Activated T-cell treated with anti-CD3 and anti-CD28 coated beads, Interleukin-2, amount 50 U/mL, for 24 hours (primary cell): ENCODE results near the gene MYZAP.
A peak's percentile ranks its signal among the peaks of the same experiment; 100 is the strongest.

Experiments
- DNase-seq: peaks from one replicate; pipeline ENCODE4 v3.0.0-alpha.2; 2020
- H3K27ac Mint-ChIP-seq: 2 replicates; pipeline ENCODE4 v1.8.0; 2020; ENCODE audit warnings: mild to moderate bottlenecking, mixed read lengths
- H3K27me3 Mint-ChIP-seq: 2 replicates; pipeline ENCODE4 v1.8.0; 2020; ENCODE audit warnings: mixed read lengths
- H3K36me3 Mint-ChIP-seq: 2 replicates; pipeline ENCODE4 v1.8.0; 2020; ENCODE audit warnings: low read depth, mixed read lengths
- H3K4me1 Mint-ChIP-seq: 2 replicates; pipeline ENCODE4 v1.8.0; 2020; ENCODE audit warnings: low read depth, mixed read lengths
- H3K4me3 Mint-ChIP-seq: 2 replicates; pipeline ENCODE4 v1.8.0; 2020; ENCODE audit warnings: mild to moderate bottlenecking, moderate library complexity, mixed read lengths
- H3K9me3 Mint-ChIP-seq: 2 replicates; pipeline ENCODE4 v1.8.0; 2020; ENCODE audit warnings: mixed read lengths

Gene MYZAP

GRCh38 chr15:57708047-57708446, 116.3 kb downstream of the MYZAP start:
- Mint-ChIP-seq H3K4me1 (peaks cover 79% of the 10 kb centered on the region), H3K27me3 (no peaks in the 10 kb centered on the region), H3K36me3 (peaks cover 61% of the 10 kb centered on the region), H3K4me3 (peak overlapping the region; percentile 88), H3K9me3 (no peaks in the 10 kb centered on the region), H3K27ac (peak overlapping the region; percentile 92)
- no peak for DNase-seq

GRCh38 chr15:57718309-57718708, 126.6 kb downstream of the MYZAP start:
- Mint-ChIP-seq H3K4me1 (peaks cover 17% of the 10 kb centered on the region), H3K4me3 (no peak overlapping the region), H3K9me3 (peaks cover 3% of the 10 kb centered on the region), H3K27ac (no peak overlapping the region), H3K36me3 (peaks cover 83% of the 10 kb centered on the region), H3K27me3 (no peaks in the 10 kb centered on the region)
- DNase-seq, result no peak

- peaks cover 1% of the 10 kb centered on the region for H3K4me1 Mint-ChIP-seq
- peaks cover 71% of the 10 kb centered on the region for H3K36me3 Mint-ChIP-seq
- H3K27ac Mint-ChIP-seq, result no peak overlapping the region
- peaks cover 3% of the 10 kb centered on the region for H3K9me3 Mint-ChIP-seq
- no peak overlapping the region for H3K4me3 Mint-ChIP-seq
- H3K27me3 Mint-ChIP-seq, result no peaks in the 10 kb centered on the region
- DNase-seq, result no peak
Observed at GRCh38 chr15:57720867-57721266, 129.2 kb downstream of the MYZAP start.

GRCh38 chr15:57726411-57726810, 134.7 kb downstream of the MYZAP start:
- Mint-ChIP-seq H3K27me3 (no peaks in the 10 kb centered on the region), H3K36me3 (peaks cover 25% of the 10 kb centered on the region), H3K27ac (no peak overlapping the region), H3K9me3 (no peaks in the 10 kb centered on the region), H3K4me3 (no peak overlapping the region), H3K4me1 (no peaks in the 10 kb centered on the region)
- DNase-seq, result no peak

- H3K9me3 Mint-ChIP-seq, result no peaks in the 10 kb centered on the region
- no peaks in the 10 kb centered on the region for H3K27me3 Mint-ChIP-seq
- H3K4me1 Mint-ChIP-seq, result no peaks in the 10 kb centered on the region
- H3K36me3 Mint-ChIP-seq, result peaks cover 22% of the 10 kb centered on the region
- H3K27ac Mint-ChIP-seq, result no peak overlapping the region
- H3K4me3 Mint-ChIP-seq, result no peak overlapping the region
- no peak for DNase-seq
Observed at GRCh38 chr15:57727031-57727430, 135.3 kb downstream of the MYZAP start.

- no peak for DNase-seq
- Mint-ChIP-seq H3K9me3 (no peaks in the 10 kb centered on the region), H3K36me3 (peaks cover 17% of the 10 kb centered on the region), H3K27ac (no peak overlapping the region), H3K4me3 (no peak overlapping the region), H3K4me1 (peaks cover 5% of the 10 kb centered on the region), H3K27me3 (no peaks in the 10 kb centered on the region)
Observed at GRCh38 chr15:57728436-57728835, 136.7 kb downstream of the MYZAP start.

GRCh38 chr15:57730876-57731275, 139.2 kb downstream of the MYZAP start:
- Mint-ChIP-seq H3K9me3 (no peaks in the 10 kb centered on the region), H3K4me3 (no peak overlapping the region), H3K4me1 (peaks cover 5% of the 10 kb centered on the region), H3K27ac (no peak overlapping the region), H3K27me3 (no peaks in the 10 kb centered on the region), H3K36me3 (peaks cover 5% of the 10 kb centered on the region)
- no peak for DNase-seq

GRCh38 chr15:57731530-57732103, 139.9 kb downstream of the MYZAP start:
- Mint-ChIP-seq H3K9me3 (no peaks in the 10 kb centered on the region), H3K4me1 (peaks cover 5% of the 10 kb centered on the region), H3K36me3 (peaks cover 5% of the 10 kb centered on the region), H3K27me3 (no peaks in the 10 kb centered on the region), H3K27ac (no peak overlapping the region), H3K4me3 (no peak overlapping the region)
- DNase-seq, result no peak

- H3K27me3 Mint-ChIP-seq, result no peaks in the 10 kb centered on the region
- DNase-seq, result peak; percentile 45
- no peaks in the 10 kb centered on the region for H3K9me3 Mint-ChIP-seq
- peaks cover 10% of the 10 kb centered on the region for H3K36me3 Mint-ChIP-seq
- peaks cover 8% of the 10 kb centered on the region for H3K4me1 Mint-ChIP-seq
- no peak overlapping the region for H3K4me3 Mint-ChIP-seq
- no peak overlapping the region for H3K27ac Mint-ChIP-seq
Observed at GRCh38 chr15:57732526-57733331, 141.0 kb downstream of the MYZAP start.

- no peak for DNase-seq
- Mint-ChIP-seq H3K36me3 (peaks cover 10% of the 10 kb centered on the region), H3K4me3 (no peak overlapping the region), H3K4me1 (peaks cover 9% of the 10 kb centered on the region), H3K27ac (no peak overlapping the region), H3K9me3 (no peaks in the 10 kb centered on the region), H3K27me3 (no peaks in the 10 kb centered on the region)
Observed at GRCh38 chr15:57734860-57735259, 143.2 kb downstream of the MYZAP start.
